NCI-H526 treated with DMSO at 0.1 percent for 48 hours (cell line): Measurements from ENCODE around the gene ZCCHC3.
A peak's percentile ranks its signal among the peaks of the same experiment; 100 is the strongest.

Source experiments
- DNase-seq: peaks from one replicate; lab custom pipeline; 2025; lab: John Stamatoyannopoulos, UW

The ZCCHC3 gene

DNA sequence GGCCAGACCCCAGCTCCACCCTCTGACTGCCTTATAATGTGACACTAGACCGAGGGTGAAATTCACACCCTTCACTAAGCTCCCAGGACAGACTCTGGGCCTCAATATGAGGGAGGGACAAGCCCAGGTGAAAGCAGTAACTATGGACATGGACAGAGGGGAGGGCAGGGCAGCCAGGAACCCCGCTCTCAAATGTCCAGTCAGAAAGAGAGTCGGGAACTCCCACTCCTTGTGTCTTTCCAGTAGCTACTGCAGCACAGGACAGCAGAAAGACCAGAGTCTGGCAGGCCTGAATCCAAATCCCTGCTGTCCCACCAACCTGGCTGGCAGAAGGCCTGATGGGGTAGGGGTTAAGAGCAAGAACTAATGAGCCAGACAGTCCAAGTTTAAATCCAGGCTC is 13.2 kb upstream of the ZCCHC3 start:
- DNase-seq = no peak

DNA sequence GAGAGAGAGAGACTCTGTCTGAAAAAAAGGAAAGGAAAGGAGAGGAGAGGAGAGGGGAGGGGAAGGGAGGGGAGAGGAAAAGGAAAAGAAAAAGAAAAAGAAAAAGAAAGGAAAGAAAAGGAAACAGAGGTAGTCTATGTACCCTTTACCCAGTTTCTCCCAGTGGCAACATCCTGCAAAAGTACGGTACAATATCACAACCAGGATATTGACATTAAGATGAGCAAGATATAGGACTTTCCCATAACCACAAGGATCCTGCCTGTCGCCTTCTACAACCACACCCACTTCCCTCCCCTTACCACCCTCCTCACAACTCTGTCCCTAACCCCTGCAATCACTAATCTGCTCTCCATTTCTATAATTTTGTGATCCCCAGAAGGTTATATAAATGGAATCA is 10.9 kb upstream of the ZCCHC3 start:
- no peak for DNase-seq

- DNase-seq = no peak
These were observed 8.2 kb upstream of the ZCCHC3 start for GRCh38 chr20:288956-289692.

GRCh38 chr20:289693-290083 is 7.7 kb upstream of the ZCCHC3 start:
- no peak for DNase-seq

DNA sequence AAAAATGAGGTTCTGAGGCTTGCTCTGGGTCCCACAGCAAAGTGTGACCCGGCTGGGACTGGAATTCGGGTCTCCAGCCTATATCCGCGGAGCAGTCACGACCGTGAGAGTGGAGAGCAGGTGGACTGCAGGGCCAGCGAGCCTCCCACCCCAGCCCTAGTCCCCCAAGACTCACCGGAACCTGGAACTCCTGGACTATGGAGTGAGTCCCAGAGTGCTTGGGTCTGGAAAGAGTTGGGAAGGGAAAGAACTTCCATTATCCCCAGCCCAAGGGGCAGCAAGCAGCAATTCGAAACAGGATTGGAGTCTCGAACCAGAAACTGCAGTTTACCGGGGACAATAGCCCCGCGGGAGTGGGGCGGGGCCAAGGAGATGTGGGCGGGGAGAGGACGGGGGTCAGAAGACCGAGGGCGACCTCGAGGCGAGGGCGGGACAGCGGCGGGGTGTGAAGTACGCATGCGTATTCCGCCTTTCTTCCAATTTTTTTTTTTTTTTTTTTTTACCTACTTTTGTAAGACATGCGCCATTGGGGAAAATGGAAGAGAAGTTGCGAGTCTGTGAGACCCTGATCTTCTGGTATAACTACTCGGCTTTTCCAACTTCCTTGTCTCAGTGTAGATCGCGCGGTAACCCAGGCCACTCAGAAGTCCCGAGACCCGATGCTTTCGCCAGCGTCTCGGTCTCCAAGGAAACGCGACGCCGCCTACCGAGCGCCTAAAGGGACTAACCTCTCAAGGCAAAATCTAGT is 7.1 kb upstream of the ZCCHC3 start, which contains the start of gene C20orf96:
TSS of gene C20orf96 (minus strand) at position 667 of the 748 bp plus-strand sequence. CDS start at position 527, 140 bp downstream.
- peak; percentile 87 for DNase-seq

GRCh38 chr20:294602-295001 is 2.8 kb upstream of the ZCCHC3 start:
- DNase-seq = no peak

DNA sequence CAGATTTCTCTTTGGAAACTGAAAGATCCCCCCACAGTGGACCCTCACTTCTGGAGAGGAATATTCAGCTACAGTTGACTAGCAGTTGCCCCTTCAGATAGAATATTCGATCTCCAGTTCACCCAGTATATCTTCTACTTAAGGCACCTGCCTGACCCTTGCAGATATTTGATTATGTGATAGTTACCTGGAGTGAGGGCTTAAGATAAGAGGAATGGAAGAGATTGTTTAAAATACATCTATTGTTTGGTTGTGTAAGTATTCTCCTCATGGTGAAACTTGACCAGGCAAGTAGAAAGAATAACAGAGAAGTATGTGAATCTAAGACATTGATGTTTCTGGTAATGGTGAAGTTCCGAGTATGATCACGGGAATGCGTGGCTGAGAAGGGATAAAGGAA is 1.6 kb upstream of the ZCCHC3 start:
- no peak for DNase-seq

- peak; percentile 72 for DNase-seq
These were observed 780 bp downstream of the ZCCHC3 start for GRCh38 chr20:297925-298775.

DNA sequence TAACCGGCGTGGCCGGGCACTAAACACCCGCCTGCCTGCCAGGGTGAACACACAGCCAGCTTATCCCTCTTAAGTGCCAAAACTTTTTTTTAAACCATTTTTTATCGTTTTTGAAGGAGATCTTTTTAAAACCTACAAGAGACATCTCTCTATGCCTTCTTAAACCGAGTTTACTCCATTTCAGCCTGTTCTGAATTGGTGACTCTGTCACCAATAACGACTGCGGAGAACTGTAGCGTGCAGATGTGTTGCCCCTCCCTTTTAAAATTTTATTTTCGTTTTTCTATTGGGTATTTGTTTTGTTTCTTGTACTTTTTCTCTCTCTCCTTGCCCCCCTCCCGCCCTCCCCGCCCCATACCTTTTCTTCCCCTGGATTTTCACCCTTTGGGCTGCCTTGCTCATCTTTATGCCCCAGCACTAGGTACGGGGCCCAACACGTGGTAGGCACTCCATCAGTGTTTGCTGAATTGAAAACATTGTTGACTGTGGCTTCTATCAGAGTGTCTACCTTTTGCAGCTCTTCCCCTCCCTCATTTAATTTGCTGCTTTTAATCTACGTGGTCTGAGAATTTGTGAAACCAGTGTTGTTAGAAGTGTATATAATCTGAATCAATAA is 1.5 kb downstream of the ZCCHC3 start:
- no peak for DNase-seq

DNA sequence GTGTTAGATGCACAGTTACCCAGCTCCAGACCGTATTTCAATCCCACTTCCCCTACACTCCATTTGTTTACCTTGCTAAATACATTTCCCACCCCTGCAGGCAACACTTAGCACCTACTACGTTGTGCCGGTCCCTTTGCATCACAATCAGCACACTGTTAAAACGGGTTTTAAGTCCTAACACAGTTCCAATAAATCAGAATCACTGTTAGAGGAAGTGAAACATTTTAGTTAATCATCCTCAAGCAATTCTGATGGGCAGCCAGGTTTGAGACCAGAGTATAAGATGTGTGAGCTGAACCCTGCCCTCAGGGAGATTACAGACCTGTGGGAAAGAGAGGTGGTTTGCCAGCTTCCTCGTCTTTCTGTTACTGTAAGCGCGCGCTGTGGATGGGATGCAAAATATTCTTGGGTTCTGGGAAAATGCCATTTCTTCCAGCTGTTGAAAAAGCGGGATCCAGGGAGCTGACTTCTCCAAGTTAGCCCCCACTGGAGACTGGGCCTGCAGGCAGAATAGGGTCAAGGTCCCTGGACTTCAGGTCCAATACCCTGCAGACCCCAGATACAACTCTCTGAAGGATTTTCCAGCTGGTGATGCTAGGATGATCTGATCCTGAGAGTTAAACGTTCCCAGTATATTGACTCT is 3.1 kb downstream of the ZCCHC3 start:
- no peak for DNase-seq

DNA sequence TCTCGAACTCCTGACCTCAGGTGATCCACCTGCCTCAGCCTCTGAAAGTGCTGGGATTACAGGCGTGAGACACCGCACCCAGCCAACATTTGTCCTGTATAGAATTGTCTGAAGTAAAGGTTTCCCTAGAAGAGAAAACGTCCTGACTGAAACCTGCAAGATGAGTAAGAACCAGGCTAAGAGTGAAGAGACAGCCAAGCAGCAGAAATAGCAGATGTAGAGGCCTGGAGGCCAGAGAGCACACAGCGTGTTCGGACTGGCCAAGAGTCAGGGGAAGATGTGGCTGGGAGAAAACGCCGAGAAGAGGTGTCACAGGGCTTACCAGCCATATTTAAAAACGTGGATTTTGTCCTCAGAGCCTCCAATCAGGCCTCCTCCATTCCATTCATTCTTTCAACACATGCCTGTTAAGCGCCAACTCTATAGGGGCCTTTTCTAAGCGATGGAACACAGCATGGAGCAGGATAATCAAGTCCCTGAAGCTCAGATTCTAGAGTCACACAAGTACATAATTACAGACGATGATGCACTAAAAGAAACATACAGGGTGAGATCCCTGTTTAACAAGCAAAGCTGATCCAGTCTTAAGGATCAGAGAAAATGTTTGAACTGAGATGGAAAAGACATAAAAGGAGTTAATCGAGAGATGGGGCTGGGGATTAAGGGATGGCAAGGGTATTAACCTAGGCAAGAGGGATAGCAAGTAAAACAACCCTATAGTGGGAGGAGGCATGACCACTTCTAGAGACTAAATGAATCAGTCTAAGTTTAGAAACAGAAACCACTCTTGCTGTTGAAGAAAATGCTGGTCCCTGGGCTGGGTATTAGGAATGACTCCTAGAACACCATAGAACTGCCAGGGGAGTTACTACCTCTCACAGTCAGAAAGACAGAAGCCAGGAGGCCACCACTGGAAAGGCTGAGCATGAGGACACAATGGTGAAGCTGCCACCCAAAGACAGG is 4.8 kb downstream of the ZCCHC3 start:
- DNase-seq = no peak

- DNase-seq = no peak
These were observed 8.4 kb downstream of the ZCCHC3 start for GRCh38 chr20:305745-306144.

DNA sequence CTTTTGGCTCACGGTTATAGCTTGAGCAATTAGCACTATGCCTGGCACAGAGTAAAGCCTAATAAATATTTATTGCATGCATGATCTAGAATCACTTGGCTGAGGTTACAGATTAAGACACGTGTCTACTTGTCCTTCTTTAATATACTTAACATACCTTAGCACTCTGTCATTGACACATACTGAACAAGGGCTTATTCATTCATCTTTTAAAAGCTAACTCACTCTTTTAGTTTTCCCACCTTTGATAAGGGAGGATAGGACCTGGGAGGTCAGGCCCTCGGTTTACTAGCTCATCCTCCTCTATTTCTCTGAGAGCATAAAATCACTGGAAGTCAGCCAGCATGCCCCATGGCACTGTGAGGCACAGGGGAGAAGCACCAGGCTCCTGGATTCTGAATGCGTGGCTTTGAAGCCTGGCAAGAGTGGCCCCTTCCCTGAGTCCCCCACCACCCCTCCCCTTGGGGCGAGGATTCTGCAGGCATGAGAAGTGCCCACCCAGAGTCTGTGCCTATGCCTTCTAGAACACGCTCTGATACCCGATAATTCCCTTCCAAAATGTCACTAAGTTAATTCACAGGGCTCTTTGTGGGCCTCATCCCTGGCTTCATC is 11.2 kb downstream of the ZCCHC3 start:
- no peak for DNase-seq

DNA sequence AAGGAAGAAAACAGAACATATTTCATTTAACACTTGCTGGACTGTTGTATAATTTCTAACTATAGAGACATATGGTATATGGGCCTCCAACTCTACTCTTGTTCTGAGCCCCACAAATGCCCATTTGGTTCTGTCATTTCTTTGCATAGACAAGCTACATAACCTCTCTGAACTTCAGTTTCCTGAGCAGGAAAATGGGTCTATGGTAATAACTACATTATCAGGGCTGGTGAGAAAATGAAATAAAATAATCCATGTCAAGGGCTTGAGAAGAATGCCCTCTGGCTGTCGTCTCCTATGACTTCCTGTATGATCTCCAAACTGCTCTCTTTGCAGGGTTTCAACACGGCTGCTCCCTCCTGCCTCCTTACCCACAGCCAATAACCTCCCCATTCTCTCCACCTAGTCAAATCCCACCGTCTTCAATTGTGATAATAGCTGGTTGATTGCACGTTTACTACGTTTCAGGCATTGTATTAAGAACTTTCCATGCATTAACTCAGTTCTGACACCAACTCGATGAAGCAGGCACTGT is 12.0 kb downstream of the ZCCHC3 start:
- DNase-seq = no peak

DNA sequence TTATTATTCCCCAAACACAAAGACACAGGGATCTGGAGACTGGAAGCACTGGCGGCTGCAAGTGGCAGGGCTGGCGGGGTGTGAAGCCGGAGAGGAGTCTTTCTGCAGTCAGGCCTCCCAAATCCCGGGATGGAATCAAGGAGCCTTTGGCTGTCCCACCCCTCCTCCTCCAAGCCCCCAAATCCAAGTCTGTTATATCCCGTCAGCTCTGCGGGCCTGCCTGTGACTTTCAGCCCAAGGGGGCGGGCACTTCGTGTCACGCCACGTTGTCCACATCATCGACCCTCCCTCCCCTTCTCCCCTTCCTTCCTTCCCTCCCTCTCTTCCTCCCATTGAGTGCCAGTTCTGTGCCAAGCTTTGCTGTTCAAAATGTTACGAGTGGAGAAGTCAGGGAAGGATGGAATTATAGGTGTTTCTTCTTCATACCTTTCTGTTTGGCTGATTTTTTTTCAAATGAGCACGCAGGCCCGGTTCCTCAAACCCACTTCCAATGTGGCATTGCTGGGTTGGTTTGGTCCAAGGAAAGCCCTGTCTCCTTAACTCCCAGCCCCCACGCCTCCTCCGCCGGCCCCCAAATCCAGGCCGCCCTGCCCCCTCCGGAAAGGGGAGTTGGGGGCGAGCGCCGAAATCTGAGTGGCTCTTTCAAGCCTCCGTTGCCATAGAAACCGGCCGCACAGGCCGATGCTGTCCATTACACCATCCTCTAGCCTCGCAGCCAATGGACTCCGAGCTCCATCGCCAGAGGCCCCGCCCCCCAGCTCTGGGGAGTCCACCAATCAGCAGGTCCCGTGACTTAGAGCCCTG is 12.7 kb downstream of the ZCCHC3 start:
- DNase-seq = peak; percentile 90

DNA sequence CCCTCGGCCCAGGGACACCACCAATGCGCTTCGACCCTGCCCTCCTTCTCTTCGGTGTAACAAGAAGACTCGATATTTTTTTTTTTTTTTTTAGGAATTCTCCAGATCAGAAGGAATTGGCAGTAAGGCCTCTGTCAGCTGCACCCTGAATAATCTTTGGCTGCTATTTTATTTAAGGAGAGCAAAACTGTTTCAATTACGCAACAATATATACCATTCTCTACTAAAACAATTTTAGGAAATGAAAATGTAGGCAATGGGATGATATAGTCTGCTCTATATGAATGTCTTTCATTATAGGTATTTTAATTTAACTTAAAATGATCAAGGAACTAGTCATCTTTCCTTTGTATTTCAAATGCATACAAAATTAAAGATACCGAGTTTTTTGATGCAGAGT is 13.3 kb downstream of the ZCCHC3 start:
- no peak for DNase-seq

DNA sequence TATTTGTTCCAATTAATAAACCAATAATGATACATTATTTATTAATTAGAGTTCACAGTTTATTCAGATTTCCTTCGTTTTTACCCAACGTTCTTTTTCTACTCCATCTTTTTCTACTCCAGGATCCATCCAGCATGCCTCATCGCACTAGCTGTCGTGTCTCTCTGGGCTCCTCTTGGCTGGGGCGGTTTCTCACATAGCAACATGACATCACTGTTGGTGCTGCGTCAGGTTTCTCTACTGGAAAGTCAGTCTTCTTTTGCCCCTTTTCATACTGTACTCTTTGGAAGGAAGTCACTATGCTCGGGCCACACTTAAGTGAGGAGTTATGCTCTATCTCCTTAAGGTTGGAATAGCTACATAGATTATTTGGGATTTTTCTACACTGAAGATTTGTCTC is 14.2 kb downstream of the ZCCHC3 start:
- no peak for DNase-seq

DNA sequence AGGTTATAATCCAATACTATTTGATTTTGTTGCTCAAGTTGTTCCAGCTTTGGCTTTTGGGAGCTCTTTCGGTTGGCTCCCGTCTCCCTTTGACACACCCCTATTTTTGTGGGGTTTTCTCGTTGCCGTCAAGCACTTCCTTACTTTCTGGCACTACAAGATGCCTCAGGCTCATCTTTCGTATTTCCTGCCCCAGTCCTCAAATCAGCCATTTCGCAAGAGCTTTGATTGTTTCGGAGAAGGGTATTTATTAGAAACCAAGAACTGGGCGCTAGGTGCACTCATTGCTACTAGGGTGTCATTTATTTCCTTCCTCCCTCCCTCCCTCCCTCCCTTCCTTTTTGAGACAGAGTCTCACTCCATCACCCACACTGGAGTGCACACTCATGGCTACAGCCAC is 14.7 kb downstream of the ZCCHC3 start:
- no peak for DNase-seq

GRCh38 chr20:312866-313265 is 15.5 kb downstream of the ZCCHC3 start:
- no peak for DNase-seq
